ENCODE results near the gene RIMBP2.

The RIMBP2 gene

GRCh38 chr12:130677957-130678558 lies 38.0 kb downstream of the RIMBP2 start:
- no peak for DNase-seq

GRCh38 chr12:130675791-130676190 lies 40.3 kb downstream of the RIMBP2 start:
- no peak for DNase-seq

GRCh38 chr12:130675121-130675520 lies 41.0 kb downstream of the RIMBP2 start:
- no peak for DNase-seq

GRCh38 chr12:130674676-130675075 lies 41.4 kb downstream of the RIMBP2 start:
- DNase-seq: no peak

GRCh38 chr12:130673036-130673705 lies 42.9 kb downstream of the RIMBP2 start:
- DNase-seq: no peak

- no peak for DNase-seq
These were observed 43.8 kb downstream of the RIMBP2 start for GRCh38 chr12:130672089-130672820.

- no peak for DNase-seq
These were observed 44.5 kb downstream of the RIMBP2 start for GRCh38 chr12:130671556-130671955.

- DNase-seq: no peak
These were observed 46.3 kb downstream of the RIMBP2 start for GRCh38 chr12:130669797-130670196.

- no peak for DNase-seq
These were observed 46.9 kb downstream of the RIMBP2 start for GRCh38 chr12:130669205-130669557.

- no peak for DNase-seq
These were observed 47.6 kb downstream of the RIMBP2 start for GRCh38 chr12:130668286-130669204.

GRCh38 chr12:130667421-130667960 lies 48.6 kb downstream of the RIMBP2 start:
- no peak for DNase-seq

- no peak for DNase-seq
These were observed 49.5 kb downstream of the RIMBP2 start for GRCh38 chr12:130666645-130667044.

GRCh38 chr12:130665753-130666152 lies 50.3 kb downstream of the RIMBP2 start:
- no peak for DNase-seq

GRCh38 chr12:130664772-130665171 lies 51.3 kb downstream of the RIMBP2 start:
- DNase-seq: no peak

- DNase-seq: no peak
These were observed 51.8 kb downstream of the RIMBP2 start for GRCh38 chr12:130664252-130664651.

- no peak for DNase-seq
These were observed 52.6 kb downstream of the RIMBP2 start for GRCh38 chr12:130663514-130663913.

GRCh38 chr12:130661486-130662255 lies 54.4 kb downstream of the RIMBP2 start:
- no peak for DNase-seq

- no peak for DNase-seq
These were observed 55.0 kb downstream of the RIMBP2 start for GRCh38 chr12:130661059-130661458.

GRCh38 chr12:130658145-130658911 lies 57.8 kb downstream of the RIMBP2 start:
- DNase-seq: no peak

- DNase-seq: no peak
These were observed 59.7 kb downstream of the RIMBP2 start for GRCh38 chr12:130656411-130656810.

GRCh38 chr12:130655881-130656280 lies 60.2 kb downstream of the RIMBP2 start:
- DNase-seq: no peak

Data from NCI-H446 treated with DMSO at 0.1 percent for 48 hours (cell line).